Ramos (cell line): Measurements from ENCODE around the gene TTC22.

Source experiments
- in situ Hi-C: fragments of 300-500 bp; cut with MboI; formaldehyde crosslinking; loops from one replicate; pipeline ENCODE4 v1.14.3; 2022; ENCODE audit warnings: low sequenced_read_pairs; ENCODE audit not compliant: unreplicated experiment

The TTC22 gene

DNA sequence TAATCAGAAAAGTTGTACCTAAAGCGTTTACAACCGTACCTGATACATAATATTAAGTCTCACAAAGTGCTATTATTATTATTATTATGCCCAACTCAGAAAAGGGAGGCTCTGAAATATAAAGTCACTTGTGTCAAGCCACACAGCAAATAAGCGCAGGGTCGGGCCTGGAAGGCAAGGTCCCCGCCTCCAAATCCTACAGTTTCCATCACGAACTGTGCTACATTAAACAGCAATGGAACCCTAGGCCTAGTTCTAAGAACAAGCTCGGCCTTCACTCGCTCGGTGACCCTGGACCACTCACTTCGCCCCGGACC is 37.3 kb downstream of the TTC22 start:
- in situ Hi-C loops = no loop called here

DNA sequence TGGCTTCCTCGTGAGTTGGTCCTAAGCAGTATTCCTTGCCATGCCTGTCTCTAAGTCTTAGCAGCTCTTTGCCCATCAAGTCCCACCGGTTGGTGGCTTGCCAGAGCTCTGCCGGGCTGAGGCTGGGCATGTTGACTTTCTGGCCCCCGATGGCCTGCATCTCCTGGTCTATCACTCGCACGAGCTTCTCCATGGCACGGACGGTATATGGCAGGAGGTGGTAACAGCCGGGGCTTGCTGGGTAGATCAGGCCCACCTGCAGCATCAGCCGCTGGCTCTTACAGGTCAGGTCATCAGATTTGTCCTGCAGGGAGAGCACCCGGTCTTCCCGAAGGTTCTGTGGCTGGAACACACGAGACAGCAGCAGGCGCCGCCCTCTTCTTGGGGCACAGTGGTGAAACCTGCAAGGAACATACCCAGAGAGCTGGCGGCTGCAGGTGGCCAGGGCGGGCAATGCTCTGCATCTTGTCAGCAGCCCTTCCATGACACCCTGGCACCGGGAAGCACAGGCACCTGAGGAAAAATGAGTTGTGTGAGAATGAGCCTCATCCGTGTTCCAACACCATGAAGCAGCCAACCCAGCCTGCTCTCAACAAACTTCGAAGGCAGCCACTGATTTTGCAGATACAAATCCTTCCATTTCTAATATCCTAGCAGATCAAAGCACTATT is 42.3 kb downstream of the TTC22 start:
- in situ Hi-C loops = no loop called here

DNA sequence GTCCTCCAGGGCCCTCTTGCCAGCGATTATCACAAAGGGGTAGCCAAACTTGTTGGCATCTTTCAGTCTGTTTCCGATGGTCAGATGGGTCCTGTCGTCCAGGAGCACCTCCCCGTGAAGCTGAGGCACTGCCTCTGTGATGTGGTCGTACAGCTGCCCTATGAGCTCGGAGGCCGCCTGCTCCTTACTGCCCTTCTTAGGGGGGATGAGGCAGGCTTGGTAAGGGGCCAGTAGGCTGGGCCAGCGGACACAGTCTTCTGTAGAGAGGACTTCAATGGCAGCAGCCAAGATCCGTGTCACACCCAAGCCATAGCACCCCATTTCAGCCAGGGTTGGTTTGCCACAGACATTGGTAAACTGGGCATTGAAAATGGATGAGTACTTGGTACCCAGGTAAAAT is 43.3 kb downstream of the TTC22 start:
- in situ Hi-C loops = no loop called here

DNA sequence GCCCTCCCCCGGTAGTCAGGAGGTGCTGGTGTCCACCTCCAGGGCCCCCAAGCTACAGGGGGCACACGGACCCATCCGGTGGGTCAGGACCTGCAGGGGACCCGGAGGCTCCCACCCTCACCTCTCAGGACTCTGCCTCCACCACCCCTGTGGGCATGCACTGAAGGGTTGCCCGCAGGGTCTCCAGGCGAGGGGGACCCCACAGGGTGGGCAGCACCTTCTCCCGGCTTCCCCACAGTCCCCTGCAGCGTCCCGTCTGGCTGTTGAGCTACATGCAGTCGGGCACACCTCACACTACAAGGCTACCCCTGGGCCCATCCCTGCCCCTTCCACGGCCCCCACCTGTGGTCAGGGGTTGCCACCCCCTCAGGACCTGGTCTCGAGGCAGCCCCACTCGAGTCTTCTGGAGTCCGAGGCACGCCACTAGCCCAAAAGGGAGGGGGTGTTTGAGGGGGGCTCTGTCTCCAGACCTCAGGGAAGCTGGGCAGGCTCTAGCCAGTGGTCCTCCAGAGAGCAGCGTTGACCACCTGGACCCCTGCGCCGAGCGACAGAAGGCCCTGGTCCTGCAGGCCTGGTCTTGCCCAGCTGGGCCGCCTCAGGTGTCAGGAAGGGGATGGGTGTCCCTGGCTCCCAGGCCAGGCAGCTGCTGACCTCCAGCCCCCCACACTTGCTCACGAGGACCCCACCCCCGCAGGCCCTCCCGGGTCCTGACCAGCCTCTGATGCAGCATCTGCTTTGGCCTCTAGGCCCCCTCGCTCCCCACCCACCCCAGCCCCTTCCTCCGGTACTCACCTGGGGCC is 46.4 kb downstream of the TTC22 start:
- in situ Hi-C loops = no loop called here

DNA sequence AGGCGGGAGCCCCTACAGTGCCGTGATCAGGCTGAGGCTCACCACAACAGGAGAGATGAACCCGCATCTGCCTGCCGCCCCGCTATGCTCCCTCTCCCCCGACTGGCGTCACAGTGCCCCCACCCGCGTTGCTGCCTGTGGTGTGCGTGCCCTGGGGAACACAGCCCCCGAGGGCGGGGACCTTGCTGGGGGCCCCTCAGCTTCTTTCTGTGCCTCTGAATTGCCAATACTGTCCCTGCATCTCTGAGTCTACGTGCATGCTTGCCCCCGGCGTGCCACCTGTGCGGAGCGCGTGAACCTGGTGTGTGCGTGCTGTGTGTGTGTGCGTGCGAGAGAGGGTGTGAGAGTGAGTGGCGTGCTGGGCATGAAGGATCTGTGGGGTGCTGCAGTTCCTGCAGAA is 47.1 kb downstream of the TTC22 start:
- in situ Hi-C loops = no loop called here

DNA sequence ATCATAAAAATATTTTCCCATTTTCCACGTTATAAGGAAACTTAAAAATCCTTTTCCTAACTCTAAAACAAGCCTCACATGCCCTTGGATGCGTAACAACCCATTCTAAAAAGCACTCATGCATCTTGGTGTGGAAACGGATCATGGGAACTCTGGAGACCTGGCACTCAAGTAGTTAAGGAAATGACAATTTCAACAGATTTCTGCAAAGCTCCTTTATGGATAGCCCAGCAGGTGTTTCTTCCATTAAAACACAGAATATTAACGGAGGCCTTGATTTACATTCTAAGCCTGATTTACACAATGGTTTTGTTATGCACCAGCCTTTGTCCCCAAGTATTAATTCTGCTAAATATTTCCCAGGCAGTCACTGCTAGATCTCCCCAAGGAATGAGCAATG is 49.7 kb downstream of the TTC22 start:
- in situ Hi-C loops = no loop called here

DNA sequence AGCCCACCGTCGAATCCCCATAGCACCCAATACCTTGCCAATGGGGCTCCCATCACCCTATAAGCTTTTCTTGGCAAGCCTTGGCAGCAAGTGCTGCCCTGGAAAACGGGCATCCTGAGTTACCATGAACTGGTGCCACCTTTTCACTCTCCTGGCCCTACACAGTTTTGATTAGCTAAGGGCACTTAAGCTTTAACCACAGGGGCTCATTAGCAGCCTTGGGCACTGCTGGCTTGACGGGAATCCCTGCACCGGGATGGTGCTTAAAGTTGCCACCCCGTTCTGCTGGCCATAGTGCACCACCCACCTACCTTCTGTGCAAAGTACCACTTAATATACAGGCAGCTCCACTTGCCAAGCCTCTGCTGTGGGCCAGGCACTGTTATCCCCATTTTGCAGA is 50.5 kb downstream of the TTC22 start:
- in situ Hi-C loops = no loop called here

DNA sequence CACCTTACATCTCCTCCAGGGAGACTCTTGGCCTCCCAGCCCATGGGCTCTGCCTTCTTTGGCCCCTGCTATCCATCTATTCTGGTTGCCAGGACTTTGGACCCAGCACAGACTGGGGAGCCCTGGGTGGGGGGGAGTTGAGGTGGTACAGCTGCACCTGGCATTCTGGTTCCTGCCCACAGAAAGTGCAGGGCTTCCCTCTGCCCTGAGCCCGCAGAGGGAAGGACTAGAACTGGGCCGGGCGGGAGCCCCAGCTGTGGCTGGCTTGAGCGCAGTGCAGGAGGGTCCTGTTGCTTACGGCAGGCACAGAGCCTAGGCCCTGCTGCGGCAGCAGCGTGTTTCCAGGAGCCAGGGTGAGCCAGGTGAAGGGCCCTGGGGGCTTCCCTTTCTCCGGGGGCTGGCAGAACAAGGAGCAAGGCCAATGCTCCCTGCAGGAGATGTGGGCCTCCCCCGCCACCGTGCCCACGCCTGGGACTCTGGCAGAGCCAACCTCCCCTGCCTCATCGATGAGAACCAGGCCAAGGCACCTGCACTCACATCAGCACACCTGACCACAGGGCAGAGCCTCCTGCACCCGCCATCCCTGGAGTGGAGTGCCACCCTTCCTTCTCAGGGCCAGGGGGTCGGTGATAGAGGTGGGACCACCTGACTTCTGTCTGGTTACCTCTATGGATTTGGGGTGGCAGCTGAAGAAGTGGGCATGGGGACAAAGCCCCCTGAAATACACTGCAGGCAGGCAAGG is 52.9 kb downstream of the TTC22 start:
- in situ Hi-C loops = no loop called here

DNA sequence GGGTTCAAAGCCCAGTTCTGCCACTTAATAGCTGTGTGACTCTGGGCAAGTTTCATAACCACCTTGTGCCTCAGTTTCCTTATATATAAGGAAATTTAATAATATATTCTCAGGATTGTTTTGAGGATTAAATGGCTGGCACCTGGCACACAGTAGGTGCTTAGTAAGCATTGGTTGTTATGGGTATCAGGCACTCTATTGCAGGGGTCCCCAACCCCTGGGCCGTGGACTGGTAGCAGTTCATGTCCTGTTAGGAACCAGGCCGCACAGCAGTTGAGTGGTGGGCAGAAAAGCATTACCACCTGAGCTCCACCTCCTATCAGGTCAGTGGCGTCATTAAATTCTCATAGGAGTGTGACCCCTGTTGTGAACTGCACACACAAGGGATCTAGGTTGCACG is 55.3 kb downstream of the TTC22 start:
- in situ Hi-C loops = no loop called here

DNA sequence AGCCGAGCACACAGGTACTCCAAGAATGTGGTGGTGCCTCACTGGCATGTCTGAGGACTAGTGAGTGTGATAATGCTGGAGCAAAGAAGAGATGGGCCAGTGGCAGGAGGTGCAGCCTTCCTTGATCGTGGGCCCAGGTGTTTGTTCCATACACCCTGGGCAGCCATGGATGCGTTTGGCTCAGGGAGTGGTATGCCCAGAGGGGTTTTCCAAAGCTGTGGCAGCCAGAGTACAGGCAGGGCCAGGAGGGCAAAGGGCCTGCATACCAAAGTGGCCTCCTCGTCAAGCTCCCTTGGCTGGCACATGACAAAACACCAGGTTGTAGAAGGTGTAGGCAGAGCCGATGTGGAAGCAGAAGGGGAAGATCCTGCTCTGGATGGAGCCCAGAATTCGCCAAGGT is 55.8 kb downstream of the TTC22 start:
- in situ Hi-C loops = no loop called here

DNA sequence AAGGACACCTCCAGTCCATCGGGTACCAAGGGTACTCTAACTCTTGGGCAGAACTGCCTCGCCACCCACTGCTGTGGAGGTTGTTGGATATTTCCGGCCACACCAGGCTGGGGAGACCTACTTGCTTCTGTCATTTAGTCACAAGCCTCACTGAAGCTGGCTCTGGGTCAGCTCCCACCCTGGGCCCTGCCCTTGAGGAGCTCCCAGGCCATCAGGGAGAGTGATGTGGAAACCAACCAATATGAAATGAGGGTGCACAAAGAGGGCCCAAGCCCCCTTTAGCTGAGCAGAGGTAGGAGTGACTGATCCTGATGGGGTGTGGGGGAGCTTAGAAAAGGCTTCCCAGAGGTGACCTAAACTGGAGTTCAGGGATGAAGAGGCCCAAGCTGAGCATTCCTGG is 56.4 kb downstream of the TTC22 start:
- in situ Hi-C loops = no loop called here

DNA sequence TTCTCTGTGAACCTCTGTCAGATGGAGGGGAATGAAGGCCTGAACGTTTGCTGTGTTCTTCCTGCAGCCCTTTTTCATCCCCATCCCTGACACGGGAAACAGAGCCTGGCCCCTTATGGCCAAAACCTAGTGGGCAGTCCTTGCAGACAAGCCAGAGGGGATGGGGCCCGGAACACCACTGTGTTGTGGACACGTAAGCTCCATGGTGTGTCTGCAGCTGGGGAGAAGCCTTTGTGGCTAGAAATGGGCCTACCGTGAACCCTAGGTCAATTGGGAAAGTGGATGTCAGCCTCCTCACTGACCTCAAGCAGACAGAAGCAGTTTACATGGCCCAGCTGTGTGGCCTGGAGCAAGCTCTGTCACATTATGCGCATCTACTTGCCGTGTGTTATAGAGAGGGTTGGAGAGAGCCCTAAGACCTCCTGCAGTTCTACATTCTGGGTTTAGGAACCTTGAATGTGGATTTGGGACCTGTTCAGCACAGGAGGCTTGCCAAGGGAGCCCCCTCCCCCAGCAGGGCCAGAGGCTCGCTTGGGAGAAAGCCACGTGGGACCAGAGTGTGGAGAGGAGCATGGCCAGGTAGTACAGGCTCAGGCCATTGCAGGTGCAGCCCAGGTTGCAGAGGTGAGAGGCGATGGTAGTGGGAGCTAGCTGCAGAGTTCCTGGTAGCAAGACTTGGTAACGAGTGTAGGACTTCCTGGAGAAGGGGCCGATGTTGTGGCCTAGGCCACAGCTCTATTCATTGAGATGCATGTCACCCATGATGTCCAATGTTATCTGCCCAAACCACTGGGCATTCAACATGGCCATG is 57.5 kb downstream of the TTC22 start:
- in situ Hi-C loops = no loop called here

DNA sequence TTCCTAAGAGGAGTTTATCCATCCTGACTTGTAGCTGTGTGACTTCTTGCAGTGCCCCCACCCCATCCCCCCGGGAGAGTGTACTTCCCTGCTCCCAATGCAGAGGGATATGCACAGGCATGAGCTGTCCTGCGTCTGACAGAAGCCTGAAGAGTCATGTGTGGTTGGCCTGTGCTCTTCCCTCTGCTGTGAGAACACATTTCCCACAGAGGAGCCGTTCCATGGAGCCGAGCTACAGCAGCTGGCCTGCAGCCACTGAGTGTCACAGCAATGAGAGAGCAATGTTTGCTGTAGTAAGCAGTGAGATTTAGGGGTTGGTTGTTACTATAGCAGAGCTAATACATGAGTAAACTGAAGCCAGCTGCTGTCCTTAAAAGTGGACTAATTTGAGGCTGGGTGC is 58.8 kb downstream of the TTC22 start:
- in situ Hi-C loops = no loop called here

DNA sequence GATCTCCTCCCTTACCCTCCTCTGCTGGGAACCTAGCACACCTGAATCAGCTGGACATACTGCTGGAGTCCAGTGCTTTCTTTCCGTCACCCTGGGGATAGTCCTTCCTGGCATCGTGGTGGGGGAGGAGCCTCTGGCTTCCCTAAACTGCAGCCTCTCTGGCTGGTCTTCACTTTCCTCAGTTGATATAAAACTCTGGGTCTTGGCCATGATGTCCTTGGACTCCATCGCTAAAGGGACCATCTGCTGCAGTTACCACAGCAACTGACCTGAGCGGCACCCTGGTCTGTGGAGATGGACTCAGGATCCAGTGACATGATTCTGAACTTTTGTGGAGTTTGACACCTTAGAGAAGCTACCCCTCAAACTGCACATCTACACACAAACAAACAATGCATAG is 59.6 kb downstream of the TTC22 start:
- in situ Hi-C loops = no loop called here

DNA sequence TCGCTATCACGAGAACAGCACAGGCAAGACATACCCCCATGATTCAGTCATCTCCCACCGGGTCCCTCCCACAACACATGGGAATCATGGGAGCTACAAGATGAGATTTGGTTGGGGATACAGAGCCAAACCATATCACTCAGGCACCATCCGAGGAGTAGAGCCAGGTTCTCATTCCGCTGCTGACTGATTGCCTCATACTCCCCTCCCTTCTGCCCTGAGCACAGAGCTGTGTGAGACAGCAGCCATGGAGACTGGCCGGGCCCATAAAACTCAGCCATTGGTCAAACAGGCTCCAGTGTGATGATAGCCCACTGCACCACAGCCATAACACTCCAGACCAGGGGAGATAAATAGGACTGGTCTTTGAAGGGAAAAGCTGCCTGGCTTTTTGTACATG is 62.9 kb downstream of the TTC22 start:
- in situ Hi-C loops = no loop called here

DNA sequence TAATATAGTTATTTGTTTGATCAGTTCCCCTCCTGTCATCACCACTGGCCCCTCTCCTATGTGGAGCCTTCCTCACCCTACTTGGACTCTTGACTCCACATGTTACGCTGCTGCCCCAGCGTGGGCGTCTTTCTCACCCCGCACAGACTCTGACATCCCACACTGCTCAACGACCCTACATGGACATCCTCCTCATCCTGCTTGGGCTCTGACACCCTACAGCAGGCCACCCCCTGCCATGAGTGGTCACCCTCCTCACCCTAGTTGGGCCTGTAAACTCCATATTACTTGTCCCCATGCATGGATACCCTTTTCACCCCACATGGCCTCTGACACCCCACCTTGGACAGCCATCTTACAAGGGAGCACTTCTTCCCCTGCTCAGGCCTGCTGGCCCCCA is 64.4 kb downstream of the TTC22 start:
- in situ Hi-C loops = no loop called here
